ENCODE data around the gene PARD6B. TPM values are rescaled to one million over a fixed set of nuclear protein-coding genes. Genes with fewer than 3 reads are reported as not detected.

Gene PARD6B
- total and polyA plus RNA-seq, 2 of the 13 experiments (the other 11 are each of a cell fraction or from before 2014, with no cell fraction given), result 6.9 to 22.2 TPM

GRCh38 chr20:50744143-50744792 is 12.9 kb downstream of the PARD6B start (continued):
- TF ChIP-seq CTCF (CRISPR knock-in tag; IDR thresholded peaks at IDR 0.05), result peak; percentile 81
- TF ChIP-seq ZKSCAN5 (CRISPR knock-in tag; IDR thresholded peaks at IDR 0.05), result no peak
- TF ChIP-seq ZNF362 (CRISPR knock-in tag; IDR thresholded peaks at IDR 0.05; ENCODE audit: borderline replicate concordance), result 0 out of 2 replicates have a peak, but pooled peaks have one; percentile 45
- TF ChIP-seq AKAP8 (CRISPR knock-in tag; IDR thresholded peaks at IDR 0.05), result peak; percentile 54; the same call in 1 of the 2 replicates
- no peak for TF ChIP-seq MTERF4 (CRISPR knock-in tag; IDR thresholded peaks at IDR 0.05)
- TF ChIP-seq SMAD3 (CRISPR knock-in tag; IDR thresholded peaks at IDR 0.05), result 0 out of 2 replicates have a peak, but pooled peaks have one; percentile 46
- no peak for TF ChIP-seq HBP1 (CRISPR knock-in tag; IDR thresholded peaks at IDR 0.05; ENCODE audit: low read depth)
- no peak for TF ChIP-seq SRF (IDR thresholded peaks at IDR 0.05; ENCODE audit: low read depth, low read length)
- TF ChIP-seq PRDM10 (CRISPR knock-in tag; IDR thresholded peaks at IDR 0.05; ENCODE audit: low read depth), result peak; percentile 82; the same call in 1 of the 2 replicates
- TF ChIP-seq ATF7-NPFF (CRISPR knock-in tag; IDR thresholded peaks at IDR 0.05; ENCODE audit: low read depth), result no peak
- no peak for TF ChIP-seq PAF1 (CRISPR knock-in tag; IDR thresholded peaks at IDR 0.05)
- TF ChIP-seq ZNF564 (CRISPR knock-in tag; IDR thresholded peaks at IDR 0.05), result peak; percentile 56; the same call in 1 of the 2 replicates
- TF ChIP-seq HDAC2 (CRISPR knock-in tag; IDR thresholded peaks at IDR 0.05), result peak; percentile 93
- peak; percentile 65; the same call in 1 of the 2 replicates for TF ChIP-seq ZNF512B (CRISPR knock-in tag; IDR thresholded peaks at IDR 0.05; ENCODE audit: borderline replicate concordance)
- TF ChIP-seq THAP8 (CRISPR knock-in tag; IDR thresholded peaks at IDR 0.05; ENCODE audit: borderline replicate concordance), result no peak

Data from HepG2 (cell line).